GM21526 (cell line): ENCODE measurements around the gene STT3B.

Source experiments
- ATAC-seq: cut with Tn5 transposase; IDR thresholded peaks from one replicate; pipeline ENCODE4 v1.9.1; 2021; ENCODE audit warnings: moderate library complexity; ENCODE audit not compliant: unreplicated experiment, low FRiP score

STT3B gene

DNA sequence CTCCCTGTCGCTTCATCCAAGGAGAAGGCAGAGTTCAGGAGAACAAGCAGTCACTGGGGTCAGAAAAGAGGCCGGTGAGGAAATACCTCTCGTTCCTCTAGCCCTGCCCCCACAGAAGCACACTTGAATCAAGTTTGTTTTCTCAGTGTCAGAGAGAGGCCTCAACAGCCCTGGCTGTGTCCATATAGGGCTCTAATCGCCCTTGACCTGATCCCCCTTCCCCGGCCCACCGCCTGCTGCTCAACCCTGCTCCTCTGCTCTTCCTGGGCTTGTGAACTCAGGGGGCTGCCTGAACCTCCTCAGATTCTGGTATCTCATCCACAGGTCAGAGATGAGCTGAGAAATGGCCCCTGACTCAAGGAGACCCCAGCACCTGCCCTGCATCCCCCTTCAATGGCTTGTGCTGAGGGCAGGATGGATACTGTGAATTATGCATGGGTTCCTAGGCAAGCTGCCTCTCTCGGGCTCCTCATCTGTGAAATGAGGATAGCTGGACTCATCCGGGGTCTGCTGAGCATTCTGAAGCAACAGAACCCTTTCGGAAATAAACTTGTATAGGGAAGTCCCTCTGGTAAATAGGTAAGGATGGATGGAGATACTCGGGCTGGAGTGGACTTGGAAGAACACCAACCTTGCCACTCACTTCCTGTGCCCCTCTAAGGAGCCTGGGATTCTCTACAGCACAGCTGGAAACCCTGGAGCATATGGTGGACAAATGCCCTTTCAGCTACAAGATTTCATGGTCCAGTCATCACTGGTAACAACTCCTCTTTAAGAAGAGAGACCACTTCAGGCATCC, 147.5 kb downstream of the STT3B start:
- ATAC-seq: no peak
